HUES6 (cell line): Measurements from ENCODE around the gene TSPAN13.

Experiments used
- H3K27ac ChIP-seq: 2 replicates; pipeline ENCODE4 v1.7.0; 2013; ENCODE audit warnings: low read depth, mild to moderate bottlenecking, low read length, inconsistent platforms
- H3K27me3 ChIP-seq: 2 replicates; pipeline ENCODE4 v1.6.1; 2013; ENCODE audit warnings: low read length; ENCODE audit not compliant: control insufficient read depth, insufficient read depth
- H3K36me3 ChIP-seq: 2 replicates; pipeline ENCODE4 v1.6.1; 2013; ENCODE audit warnings: low read length; ENCODE audit not compliant: control insufficient read depth, insufficient read depth
- H3K4me1 ChIP-seq: 2 replicates; pipeline ENCODE4 v1.6.1; 2013; ENCODE audit warnings: low read length; ENCODE audit not compliant: control insufficient read depth, insufficient read depth
- H3K4me3 ChIP-seq: 2 replicates; pipeline ENCODE4 v1.5.1; 2013; ENCODE audit warnings: low read depth, low read length
- H3K9ac ChIP-seq: one replicate; pipeline ENCODE4 v1.6.1; 2013; ENCODE audit warnings: mild to moderate bottlenecking, low read length
- H3K9me3 ChIP-seq: 2 replicates; pipeline ENCODE4 v1.6.1; 2013; ENCODE audit warnings: low read depth, low read length; ENCODE audit not compliant: control insufficient read depth, insufficient read depth

TSPAN13 gene

DNA sequence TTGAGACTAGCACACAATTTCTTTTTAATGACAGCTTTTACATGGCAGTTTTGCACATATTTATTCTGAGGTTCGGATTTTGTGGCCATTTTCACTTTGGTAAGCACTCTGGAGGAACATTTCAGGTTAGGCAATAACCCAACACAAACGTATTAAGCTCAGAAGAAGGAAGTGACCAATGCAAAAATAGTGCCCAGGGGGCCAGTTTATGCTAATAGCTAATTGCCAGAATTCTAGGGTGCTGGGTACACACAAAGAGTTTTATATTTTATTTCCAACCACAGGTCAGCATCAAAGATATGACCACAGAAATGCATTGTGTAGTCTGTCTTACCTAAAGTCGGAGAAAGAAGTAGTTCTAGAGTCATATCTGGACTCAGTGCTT is 59.7 kb downstream of the TSPAN13 start:
- Histone ChIP-seq H3K4me3 (no peak overlapping the region), H3K9me3 (no peaks in the 10 kb centered on the region), H3K4me1 (no peaks in the 10 kb centered on the region), H3K36me3 (no peaks in the 10 kb centered on the region), H3K27me3 (no peaks in the 10 kb centered on the region), H3K9ac (no peak overlapping the region), H3K27ac (no peak overlapping the region)

DNA sequence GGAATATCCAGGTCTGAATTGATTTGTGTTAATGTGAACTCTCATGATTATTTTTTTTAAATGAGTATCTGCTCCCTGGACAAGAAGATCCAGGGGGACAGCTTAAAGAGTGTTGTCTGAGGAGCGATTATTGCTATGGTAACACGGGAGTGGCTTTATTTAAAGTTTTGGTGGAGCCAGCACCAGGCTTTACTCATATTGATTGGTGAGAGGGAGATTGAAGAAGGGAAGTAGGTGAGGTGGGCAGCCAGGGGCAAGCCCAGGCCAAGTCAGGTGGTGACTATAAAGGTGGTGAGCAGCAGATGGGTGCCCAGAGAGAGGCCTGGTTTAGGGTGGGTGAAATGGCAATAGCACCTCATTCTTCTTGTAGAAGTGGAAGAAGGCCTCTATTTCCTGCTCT is 61.4 kb downstream of the TSPAN13 start:
- no peak overlapping the region for H3K9ac ChIP-seq
- H3K36me3 ChIP-seq = no peaks in the 10 kb centered on the region
- peaks cover 4% of the 10 kb centered on the region; the same call in 1 of the 2 replicates for H3K9me3 ChIP-seq
- H3K4me3 ChIP-seq = no peak overlapping the region
- H3K27me3 ChIP-seq = no peaks in the 10 kb centered on the region
- H3K27ac ChIP-seq = no peak overlapping the region
- H3K4me1 ChIP-seq = no peaks in the 10 kb centered on the region

DNA sequence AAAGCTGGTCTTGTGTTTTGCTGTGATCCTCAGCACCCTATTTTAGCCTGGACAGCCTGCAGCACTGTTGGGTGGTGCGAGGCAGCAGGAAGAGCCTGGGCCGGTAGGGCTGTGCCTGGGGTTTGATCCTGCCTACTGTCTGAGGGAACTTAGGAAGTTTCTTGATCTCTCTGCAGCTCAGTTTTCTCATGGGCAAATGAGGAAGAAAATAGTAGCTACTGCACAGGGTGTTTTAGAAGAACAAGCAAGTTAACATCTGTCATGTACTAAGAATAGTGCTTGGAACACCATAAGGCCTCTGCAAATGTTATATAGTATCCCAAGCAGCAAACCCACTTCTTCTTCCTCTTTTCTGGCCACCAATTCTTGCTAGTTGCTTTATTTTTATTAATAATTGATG is 63.3 kb downstream of the TSPAN13 start:
- peaks cover 4% of the 10 kb centered on the region; the same call in 1 of the 2 replicates for H3K9me3 ChIP-seq
- no peaks in the 10 kb centered on the region for H3K36me3 ChIP-seq
- H3K9ac ChIP-seq = no peak overlapping the region
- no peak overlapping the region for H3K4me3 ChIP-seq
- H3K27me3 ChIP-seq = no peaks in the 10 kb centered on the region
- H3K4me1 ChIP-seq = no peaks in the 10 kb centered on the region
- no peak overlapping the region for H3K27ac ChIP-seq

DNA sequence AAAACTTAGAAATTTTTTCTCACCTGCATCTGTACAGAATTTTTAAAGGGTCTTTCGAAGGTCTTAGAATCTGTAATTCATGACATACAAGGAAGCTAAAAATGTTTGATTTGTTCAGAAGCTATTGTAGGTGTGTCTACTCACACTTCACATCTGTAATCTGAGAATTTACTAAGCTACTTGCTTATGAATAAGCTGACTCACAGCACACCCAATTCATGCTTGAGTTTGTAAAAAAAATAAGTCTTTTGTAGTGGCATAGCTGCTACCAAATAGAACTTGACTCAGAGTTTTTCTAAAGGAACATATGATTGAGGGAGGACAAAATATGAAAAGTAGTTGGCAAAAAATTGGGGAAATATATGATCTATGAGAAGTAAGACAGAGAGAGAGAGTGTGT is 64.0 kb downstream of the TSPAN13 start:
- no peaks in the 10 kb centered on the region for H3K4me1 ChIP-seq
- H3K9me3 ChIP-seq = peaks cover 4% of the 10 kb centered on the region; the same call in 1 of the 2 replicates
- H3K27ac ChIP-seq = no peak overlapping the region
- H3K4me3 ChIP-seq = no peak overlapping the region
- H3K36me3 ChIP-seq = no peaks in the 10 kb centered on the region
- H3K9ac ChIP-seq = no peak overlapping the region
- no peaks in the 10 kb centered on the region for H3K27me3 ChIP-seq

DNA sequence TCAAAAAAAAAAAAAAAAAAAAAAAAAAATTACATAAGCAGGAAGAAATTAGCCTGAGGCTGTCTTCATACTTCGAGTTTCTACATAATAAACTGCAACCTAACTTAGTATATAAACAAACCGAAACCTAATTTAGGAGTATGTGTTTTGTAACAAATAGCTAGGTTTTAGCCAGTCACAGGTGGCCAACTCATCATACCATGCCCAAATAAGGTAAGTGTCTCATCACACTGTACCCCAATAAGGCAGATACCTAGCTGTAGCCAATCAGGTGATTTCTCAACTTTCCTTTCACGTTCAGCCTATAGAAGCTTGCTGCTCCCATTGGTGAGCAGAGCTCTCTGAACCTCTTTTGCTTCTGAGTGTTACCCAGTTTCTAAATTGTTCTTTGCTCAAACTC is 65.2 kb downstream of the TSPAN13 start:
- Histone ChIP-seq H3K36me3 (no peaks in the 10 kb centered on the region), H3K27me3 (no peaks in the 10 kb centered on the region), H3K9me3 (peaks cover 4% of the 10 kb centered on the region; the same call in 1 of the 2 replicates), H3K4me1 (no peaks in the 10 kb centered on the region), H3K27ac (no peak overlapping the region), H3K9ac (no peak overlapping the region), H3K4me3 (no peak overlapping the region)

DNA sequence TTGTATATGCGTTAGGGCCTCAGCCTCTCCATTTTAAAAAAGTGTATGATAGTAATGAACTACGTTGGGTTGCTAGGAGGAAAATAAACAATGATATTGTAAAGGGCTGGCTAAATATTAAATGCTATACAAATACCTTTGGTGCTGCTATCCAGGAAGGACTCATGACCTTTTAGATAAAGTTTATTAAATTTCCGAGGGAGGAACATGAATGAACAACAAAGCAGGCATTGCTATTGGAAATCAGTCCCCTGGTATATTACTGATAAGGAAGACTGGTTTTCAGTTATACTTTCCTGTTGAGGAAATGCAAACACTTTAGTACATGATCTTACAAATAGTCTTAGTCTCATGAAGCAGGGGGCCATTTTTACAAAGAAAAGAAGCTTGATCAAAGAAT is 68.5 kb downstream of the TSPAN13 start:
- Histone ChIP-seq H3K4me1 (no peaks in the 10 kb centered on the region), H3K4me3 (no peak overlapping the region), H3K9me3 (peaks cover 4% of the 10 kb centered on the region; the same call in 1 of the 2 replicates), H3K27ac (no peak overlapping the region), H3K9ac (no peak overlapping the region), H3K27me3 (no peaks in the 10 kb centered on the region), H3K36me3 (no peaks in the 10 kb centered on the region)

DNA sequence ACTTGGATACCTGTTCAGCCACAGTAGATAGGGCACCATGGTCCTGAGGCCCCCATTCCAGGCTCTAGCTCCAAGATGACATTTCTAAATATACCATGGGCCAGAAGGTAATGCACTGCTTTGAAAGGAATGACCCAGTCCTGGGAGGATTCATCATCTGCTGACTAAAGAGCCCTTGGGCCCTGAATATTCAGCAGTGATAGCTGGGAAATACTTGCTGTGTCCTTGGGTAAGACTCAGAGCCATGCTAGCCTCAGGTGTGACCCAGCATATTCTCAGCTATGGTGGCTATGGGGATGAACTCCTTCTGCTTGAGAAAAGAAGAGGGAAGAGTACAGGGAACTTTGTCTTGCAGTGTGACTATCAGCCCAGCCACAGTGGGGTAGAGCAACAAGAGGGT is 72.5 kb downstream of the TSPAN13 start:
- Histone ChIP-seq H3K27ac (no peak overlapping the region), H3K4me3 (no peak overlapping the region), H3K27me3 (no peaks in the 10 kb centered on the region), H3K9me3 (no peaks in the 10 kb centered on the region), H3K9ac (no peak overlapping the region), H3K36me3 (no peaks in the 10 kb centered on the region), H3K4me1 (no peaks in the 10 kb centered on the region)

DNA sequence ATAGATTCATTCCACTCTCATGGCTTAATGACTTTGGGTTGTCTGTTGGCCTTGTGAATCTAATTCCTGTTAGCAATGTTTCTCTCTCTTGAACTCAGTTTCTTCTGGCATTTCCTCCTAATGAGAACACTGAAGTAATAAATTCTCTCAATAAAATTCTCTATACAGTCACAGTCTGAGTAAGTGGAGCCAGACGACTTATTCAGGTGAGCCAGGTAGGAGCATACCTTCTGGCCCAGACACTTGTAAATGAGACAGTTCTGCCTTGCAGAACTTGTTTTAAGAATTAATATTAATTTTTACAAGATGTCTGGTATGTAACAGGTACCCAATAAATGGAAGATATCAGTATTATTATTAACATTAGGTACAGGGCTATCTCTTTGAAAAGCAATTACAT is 79.8 kb downstream of the TSPAN13 start:
- H3K9ac ChIP-seq = no peak overlapping the region
- no peak overlapping the region for H3K27ac ChIP-seq
- no peaks in the 10 kb centered on the region for H3K27me3 ChIP-seq
- H3K4me1 ChIP-seq = no peaks in the 10 kb centered on the region
- no peak overlapping the region for H3K4me3 ChIP-seq
- H3K9me3 ChIP-seq = no peaks in the 10 kb centered on the region
- H3K36me3 ChIP-seq = no peaks in the 10 kb centered on the region
